Endothelial cell (in vitro differentiated cells): Measurements from ENCODE around the gene EFCAB11. TPM values are rescaled to one million over a fixed set of nuclear protein-coding genes. Genes with fewer than 3 reads are reported as not detected.
A peak's percentile ranks its signal among the peaks of the same experiment; 100 is the strongest.

Experiments used
- DNase-seq: peaks from one replicate; pipeline ENCODE4 v3.0.0; 2021; ENCODE audit warnings: low spot score
- H3K27ac Mint-ChIP-seq: one replicate; pipeline ENCODE4 v1.8.0; 2021; ENCODE audit warnings: mixed read lengths, inconsistent platforms; ENCODE audit not compliant: unreplicated experiment
- H3K27me3 Mint-ChIP-seq: one replicate; pipeline ENCODE4 v1.8.0; 2021; ENCODE audit warnings: mild to moderate bottlenecking, moderate library complexity, mixed read lengths, inconsistent platforms; ENCODE audit not compliant: unreplicated experiment
- H3K36me3 Mint-ChIP-seq: one replicate; pipeline ENCODE4 v1.8.0; 2021; ENCODE audit warnings: mild to moderate bottlenecking, low read depth, mixed read lengths, inconsistent platforms; ENCODE audit not compliant: unreplicated experiment
- H3K4me1 Mint-ChIP-seq: one replicate; pipeline ENCODE4 v1.8.0; 2021; ENCODE audit warnings: mild to moderate bottlenecking, mixed read lengths, inconsistent platforms; ENCODE audit not compliant: unreplicated experiment
- H3K4me3 Mint-ChIP-seq: one replicate; pipeline ENCODE4 v1.8.0; 2021; ENCODE audit warnings: mild to moderate bottlenecking, mixed read lengths, inconsistent platforms; ENCODE audit not compliant: unreplicated experiment
- H3K9me3 Mint-ChIP-seq: one replicate; pipeline ENCODE4 v1.8.0; 2021; ENCODE audit warnings: mixed read lengths, inconsistent platforms; ENCODE audit not compliant: unreplicated experiment
- CTCF ChIP-seq: fragments of 200-600 bp; sonication (generic); IDR thresholded peaks from one replicate; pipeline ENCODE4 v1.5.0; 2021; ENCODE audit warnings: antibody characterized with exemption; ENCODE audit not compliant: unreplicated experiment
- total RNA-seq: library from RNA; stranded (reverse); fragmentation: NEBNext Ultra II Directional; extraction: Animal tissue kit (Norgen Biotek cat#: 25700); gene quantifications from one replicate; pipeline ENCODE4 v1.2.1, GENCODE V29; 2021; ENCODE audit not compliant: unreplicated experiment

The EFCAB11 gene
- total RNA-seq, 1 donor from 2014 or later: 15.2 TPM

- peaks cover 4% of the 10 kb centered on the region for H3K36me3 Mint-ChIP-seq
- no peaks in the 10 kb centered on the region for H3K9me3 Mint-ChIP-seq
- H3K4me3 Mint-ChIP-seq: no peak overlapping the region
- no peak overlapping the region for H3K27ac Mint-ChIP-seq
- H3K4me1 Mint-ChIP-seq: peaks cover 10% of the 10 kb centered on the region
- no peak for TF ChIP-seq CTCF
- no peak for DNase-seq
- H3K27me3 Mint-ChIP-seq: no peaks in the 10 kb centered on the region
These were observed 32.1 kb upstream of the EFCAB11 start for GRCh38 chr14:89986462-89987160.

- Mint-ChIP-seq H3K36me3 (peaks cover 8% of the 10 kb centered on the region), H3K9me3 (no peaks in the 10 kb centered on the region), H3K27ac (no peak overlapping the region), H3K4me3 (no peak overlapping the region), H3K4me1 (peaks cover 7% of the 10 kb centered on the region), H3K27me3 (no peaks in the 10 kb centered on the region)
- DNase-seq: no peak
- TF ChIP-seq CTCF: no peak
These were observed 28.8 kb upstream of the EFCAB11 start for GRCh38 chr14:89983375-89983774.

- TF ChIP-seq CTCF: no peak
- H3K36me3 Mint-ChIP-seq: peaks cover 17% of the 10 kb centered on the region
- no peak overlapping the region for H3K4me3 Mint-ChIP-seq
- no peak for DNase-seq
- H3K4me1 Mint-ChIP-seq: no peaks in the 10 kb centered on the region
- no peaks in the 10 kb centered on the region for H3K9me3 Mint-ChIP-seq
- H3K27ac Mint-ChIP-seq: no peak overlapping the region
- no peaks in the 10 kb centered on the region for H3K27me3 Mint-ChIP-seq
These were observed 24.1 kb upstream of the EFCAB11 start for GRCh38 chr14:89978656-89979055.

GRCh38 chr14:89977668-89978067 is 23.1 kb upstream of the EFCAB11 start:
- no peaks in the 10 kb centered on the region for H3K27me3 Mint-ChIP-seq
- no peak for TF ChIP-seq CTCF
- no peak overlapping the region for H3K4me3 Mint-ChIP-seq
- H3K9me3 Mint-ChIP-seq: no peaks in the 10 kb centered on the region
- H3K36me3 Mint-ChIP-seq: peaks cover 17% of the 10 kb centered on the region
- DNase-seq: no peak
- no peaks in the 10 kb centered on the region for H3K4me1 Mint-ChIP-seq
- no peak overlapping the region for H3K27ac Mint-ChIP-seq

- no peaks in the 10 kb centered on the region for H3K9me3 Mint-ChIP-seq
- peaks cover 16% of the 10 kb centered on the region for H3K36me3 Mint-ChIP-seq
- no peak overlapping the region for H3K4me3 Mint-ChIP-seq
- H3K27me3 Mint-ChIP-seq: no peaks in the 10 kb centered on the region
- H3K4me1 Mint-ChIP-seq: no peaks in the 10 kb centered on the region
- TF ChIP-seq CTCF: peak; percentile 73
- peak; percentile 74 for DNase-seq
- H3K27ac Mint-ChIP-seq: no peak overlapping the region
These were observed 18.8 kb upstream of the EFCAB11 start for GRCh38 chr14:89973234-89973823.
